T-helper 17 cell (primary cell): ENCODE results near the gene MICU2. TPM values are rescaled to one million over a fixed set of nuclear protein-coding genes. Genes with fewer than 3 reads are reported as not detected.

Experiments
- ATAC-seq: fragments of 150-1000 bp; cut with Tn5 transposase; 2 replicates; pipeline ENCODE4 v1.10.0; 2021; ENCODE audit warnings: mild to moderate bottlenecking, moderate library complexity
- DNase-seq, 3 donors: peaks; one replicate each; pipeline versions ENCODE4 v3.0.0 to v3.0.0-alpha.2; 2020 to 2021
- H3K9me3 ChIP-seq: one replicate; pipeline ENCODE4 v1.7.0; 2013; ENCODE audit warnings: low read length, mild to moderate bottlenecking; ENCODE audit not compliant: control insufficient read depth, poor library complexity, severe bottlenecking
- H3K27ac Mint-ChIP-seq: one replicate; pipeline ENCODE4 v1.8.0; 2022; ENCODE audit warnings: mild to moderate bottlenecking, moderate library complexity, mixed read lengths
- H3K27me3 Mint-ChIP-seq: one replicate; pipeline ENCODE4 v1.8.0; 2022; ENCODE audit warnings: mixed read lengths
- H3K36me3 Mint-ChIP-seq: one replicate; pipeline ENCODE4 v1.8.0; 2022; ENCODE audit warnings: low read depth, mixed read lengths
- H3K4me1 Mint-ChIP-seq: one replicate; pipeline ENCODE4 v1.8.0; 2022; ENCODE audit warnings: mild to moderate bottlenecking, mixed read lengths
- H3K4me3 Mint-ChIP-seq: one replicate; pipeline ENCODE4 v1.8.0; 2022; ENCODE audit warnings: mild to moderate bottlenecking, moderate library complexity, mixed read lengths
- total RNA-seq, 4 donors: library from RNA in 2 of 4; stranded (reverse) in 2 of 4; gene quantifications; one replicate each; pipeline ENCODE4 v1.2.3 and lab custom pipeline; 2022 to 2026

MICU2 gene
- total RNA-seq, 2 donors from 2014 or later: 30.9 to 31.4 TPM

DNA sequence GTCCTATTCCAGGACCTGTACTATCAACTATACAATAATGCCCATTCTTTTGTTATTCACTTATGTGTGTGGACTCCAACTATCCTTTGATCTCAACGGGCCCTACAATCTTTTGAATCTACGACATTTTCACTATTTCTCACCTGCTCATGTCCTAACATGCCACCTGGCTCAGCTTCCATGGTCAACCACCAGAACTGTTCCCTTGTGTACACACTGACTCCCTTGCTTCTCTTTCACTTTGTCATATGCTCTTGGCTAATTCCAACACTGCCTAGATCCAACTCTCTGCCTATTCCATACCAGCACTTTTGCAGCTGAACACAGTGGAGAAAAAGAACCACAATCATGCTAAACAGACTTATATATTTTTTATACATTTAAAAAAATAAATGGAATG lies 53.1 kb downstream of the MICU2 start:
- no peak for ATAC-seq
- DNase-seq: no peak
- peaks cover 14% of the 10 kb centered on the region for H3K4me1 Mint-ChIP-seq
- H3K27me3 Mint-ChIP-seq: no peaks in the 10 kb centered on the region
- H3K4me3 Mint-ChIP-seq: peak overlapping the region; percentile 13
- H3K36me3 Mint-ChIP-seq: peaks cover 4% of the 10 kb centered on the region
- H3K9me3 ChIP-seq: no peaks in the 10 kb centered on the region
- H3K27ac Mint-ChIP-seq: no peak overlapping the region

DNA sequence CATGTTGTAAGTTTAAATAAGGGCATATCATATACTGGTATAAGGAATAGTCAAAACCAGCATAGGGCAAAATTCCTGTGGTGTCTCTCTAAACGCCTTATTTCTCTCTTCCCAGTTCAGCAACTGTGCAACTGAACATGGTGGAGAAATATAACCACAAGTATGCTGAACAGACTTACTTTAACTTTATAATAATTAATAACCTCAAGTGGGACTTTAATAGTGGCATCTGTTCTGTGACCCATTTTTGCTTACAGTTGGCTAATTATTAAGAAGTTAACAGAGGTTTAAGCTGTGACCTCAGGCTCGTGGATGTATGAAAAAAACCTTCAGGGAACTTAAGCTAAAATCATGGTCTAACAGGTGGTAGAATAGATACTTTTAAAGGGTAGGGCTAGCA lies 54.3 kb downstream of the MICU2 start:
- peaks cover 23% of the 10 kb centered on the region for H3K4me1 Mint-ChIP-seq
- peaks cover 9% of the 10 kb centered on the region for H3K36me3 Mint-ChIP-seq
- no peak overlapping the region for H3K27ac Mint-ChIP-seq
- H3K9me3 ChIP-seq: no peaks in the 10 kb centered on the region
- no peak overlapping the region for H3K4me3 Mint-ChIP-seq
- ATAC-seq: no peak
- no peak for DNase-seq
- H3K27me3 Mint-ChIP-seq: no peaks in the 10 kb centered on the region

DNA sequence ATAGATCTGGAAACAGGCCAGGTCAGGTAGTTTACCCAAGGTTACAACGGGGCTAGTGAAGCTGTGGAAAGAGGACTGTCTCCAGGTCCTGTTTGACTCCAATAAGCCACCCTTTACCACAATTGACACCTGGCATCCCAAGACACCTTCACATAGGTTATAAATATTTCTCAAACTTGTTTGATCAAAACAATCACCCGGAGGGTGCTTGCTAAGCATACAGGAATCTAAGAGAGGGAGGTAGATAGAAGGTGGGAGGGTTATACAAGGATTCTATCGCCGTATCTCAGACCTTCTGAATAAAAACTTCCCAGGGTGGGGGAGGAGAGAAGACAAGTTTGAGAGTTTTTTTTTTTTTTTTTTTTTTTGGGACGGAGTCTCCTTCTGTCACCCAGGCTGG lies 55.4 kb downstream of the MICU2 start:
- peaks cover 12% of the 10 kb centered on the region for H3K36me3 Mint-ChIP-seq
- ATAC-seq (no peak), DNase-seq (no peak)
- no peak overlapping the region for H3K4me3 Mint-ChIP-seq
- peaks cover 31% of the 10 kb centered on the region for H3K4me1 Mint-ChIP-seq
- H3K27ac Mint-ChIP-seq: no peak overlapping the region
- no peaks in the 10 kb centered on the region for H3K9me3 ChIP-seq
- no peaks in the 10 kb centered on the region for H3K27me3 Mint-ChIP-seq

DNA sequence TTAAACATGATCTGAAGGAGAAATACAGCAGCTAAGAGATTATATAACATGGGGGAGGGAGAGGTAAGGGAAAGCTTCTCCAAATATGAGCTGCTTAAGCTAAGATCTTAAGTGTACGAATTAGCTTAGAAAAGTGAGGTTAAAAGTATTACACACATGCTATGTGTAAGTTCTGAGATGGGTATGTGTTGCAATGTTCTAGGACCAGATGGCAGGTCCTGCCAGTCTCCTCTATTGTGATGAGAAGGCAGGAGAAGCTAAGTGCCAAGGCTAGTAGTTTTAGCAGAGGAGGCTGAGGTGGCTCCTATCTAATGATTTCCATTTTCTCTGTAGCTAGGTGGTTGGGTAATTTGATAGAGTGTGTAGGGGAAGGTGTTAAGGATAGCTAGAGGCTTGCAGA lies 57.6 kb downstream of the MICU2 start:
- no peak overlapping the region for H3K4me3 Mint-ChIP-seq
- no peaks in the 10 kb centered on the region for H3K27me3 Mint-ChIP-seq
- peak overlapping the region; percentile 34 for H3K27ac Mint-ChIP-seq
- ATAC-seq: no peak
- H3K36me3 Mint-ChIP-seq: peaks cover 12% of the 10 kb centered on the region
- H3K4me1 Mint-ChIP-seq: peaks cover 38% of the 10 kb centered on the region
- no peaks in the 10 kb centered on the region for H3K9me3 ChIP-seq
- DNase-seq: no peak

GRCh38 chr13:21544515-21544914 lies 59.5 kb downstream of the MICU2 start:
- no peak for ATAC-seq
- no peak overlapping the region for H3K27ac Mint-ChIP-seq
- H3K4me1 Mint-ChIP-seq: peaks cover 34% of the 10 kb centered on the region
- H3K27me3 Mint-ChIP-seq: no peaks in the 10 kb centered on the region
- no peaks in the 10 kb centered on the region for H3K9me3 ChIP-seq
- no peak overlapping the region for H3K4me3 Mint-ChIP-seq
- peaks cover 12% of the 10 kb centered on the region for H3K36me3 Mint-ChIP-seq
- DNase-seq: no peak

GRCh38 chr13:21542563-21542962 lies 61.4 kb downstream of the MICU2 start:
- Mint-ChIP-seq H3K4me1 (peaks cover 32% of the 10 kb centered on the region), H3K4me3 (no peak overlapping the region), H3K36me3 (peaks cover 17% of the 10 kb centered on the region), H3K27ac (no peak overlapping the region), H3K27me3 (no peaks in the 10 kb centered on the region)
- H3K9me3 ChIP-seq: no peaks in the 10 kb centered on the region
- no peak for DNase-seq
- ATAC-seq: no peak

DNA sequence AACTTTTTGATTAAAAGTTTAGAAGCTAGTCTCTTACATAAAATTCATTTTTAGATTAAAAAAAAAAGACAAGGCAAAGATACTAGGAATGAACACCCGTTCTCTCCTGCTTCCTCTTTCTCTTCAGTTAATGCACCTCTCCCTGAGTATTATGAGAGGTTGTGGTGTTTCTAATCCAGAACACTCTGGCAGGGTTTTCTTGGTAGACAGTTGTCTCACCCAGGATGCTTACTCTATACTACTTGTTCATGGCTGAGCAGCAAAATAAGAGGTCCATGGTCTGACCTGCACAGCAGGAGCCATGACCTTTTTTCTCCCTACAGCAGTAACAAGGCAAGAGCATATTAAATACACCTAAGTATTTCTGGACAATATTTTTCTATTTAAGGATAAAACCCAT lies 62.0 kb downstream of the MICU2 start:
- Mint-ChIP-seq H3K27me3 (no peaks in the 10 kb centered on the region), H3K36me3 (peaks cover 20% of the 10 kb centered on the region), H3K4me3 (no peak overlapping the region), H3K27ac (no peak overlapping the region), H3K4me1 (peaks cover 32% of the 10 kb centered on the region)
- no peaks in the 10 kb centered on the region for H3K9me3 ChIP-seq
- ATAC-seq (no peak), DNase-seq (no peak)

GRCh38 chr13:21541271-21541670 lies 62.7 kb downstream of the MICU2 start:
- H3K4me3 Mint-ChIP-seq: no peak overlapping the region
- peaks cover 29% of the 10 kb centered on the region for H3K4me1 Mint-ChIP-seq
- no peaks in the 10 kb centered on the region for H3K27me3 Mint-ChIP-seq
- H3K9me3 ChIP-seq: no peaks in the 10 kb centered on the region
- ATAC-seq: no peak
- peaks cover 19% of the 10 kb centered on the region for H3K36me3 Mint-ChIP-seq
- DNase-seq: no peak
- no peak overlapping the region for H3K27ac Mint-ChIP-seq

GRCh38 chr13:21539687-21540086 lies 64.3 kb downstream of the MICU2 start:
- Mint-ChIP-seq H3K27me3 (no peaks in the 10 kb centered on the region), H3K36me3 (peaks cover 12% of the 10 kb centered on the region), H3K4me1 (peaks cover 20% of the 10 kb centered on the region), H3K27ac (peak overlapping the region; percentile 71), H3K4me3 (no peak overlapping the region)
- ATAC-seq (no peak), DNase-seq (no peak)
- H3K9me3 ChIP-seq: no peaks in the 10 kb centered on the region

GRCh38 chr13:21538753-21539152 lies 65.2 kb downstream of the MICU2 start:
- H3K27ac Mint-ChIP-seq: peak overlapping the region; percentile 71
- DNase-seq (no peak), ATAC-seq (no peak)
- H3K4me1 Mint-ChIP-seq: peaks cover 14% of the 10 kb centered on the region
- H3K27me3 Mint-ChIP-seq: no peaks in the 10 kb centered on the region
- no peak overlapping the region for H3K4me3 Mint-ChIP-seq
- H3K36me3 Mint-ChIP-seq: peaks cover 10% of the 10 kb centered on the region
- no peaks in the 10 kb centered on the region for H3K9me3 ChIP-seq

DNA sequence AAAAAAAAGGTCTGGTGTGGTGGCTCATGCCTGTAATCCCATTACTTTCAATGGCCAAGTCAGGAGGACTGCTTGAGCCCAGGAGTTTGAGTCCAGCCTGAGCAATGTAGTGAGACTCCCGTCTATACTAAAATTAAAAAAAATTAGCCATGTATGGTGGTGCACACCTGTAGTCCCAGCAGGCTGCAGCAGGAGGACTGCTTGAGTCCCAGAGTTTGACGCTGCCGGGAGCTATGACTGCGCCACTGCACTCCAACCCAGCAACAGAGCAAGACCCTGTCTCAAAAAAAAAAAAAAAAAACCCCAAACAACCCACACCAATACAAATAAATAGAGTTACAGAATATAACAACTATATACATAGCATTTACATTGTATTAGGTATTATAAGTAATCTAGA lies 65.7 kb downstream of the MICU2 start:
- Mint-ChIP-seq H3K27me3 (no peaks in the 10 kb centered on the region), H3K4me3 (no peak overlapping the region), H3K4me1 (peaks cover 9% of the 10 kb centered on the region), H3K36me3 (peaks cover 10% of the 10 kb centered on the region), H3K27ac (peak overlapping the region; percentile 17)
- no peak for DNase-seq
- no peak for ATAC-seq
- no peaks in the 10 kb centered on the region for H3K9me3 ChIP-seq

GRCh38 chr13:21537105-21537504 lies 66.9 kb downstream of the MICU2 start:
- ATAC-seq: no peak
- H3K4me1 Mint-ChIP-seq: peaks cover 12% of the 10 kb centered on the region
- no peak overlapping the region for H3K27ac Mint-ChIP-seq
- H3K9me3 ChIP-seq: no peaks in the 10 kb centered on the region
- H3K27me3 Mint-ChIP-seq: no peaks in the 10 kb centered on the region
- no peak overlapping the region for H3K4me3 Mint-ChIP-seq
- no peak for DNase-seq
- peaks cover 17% of the 10 kb centered on the region for H3K36me3 Mint-ChIP-seq

DNA sequence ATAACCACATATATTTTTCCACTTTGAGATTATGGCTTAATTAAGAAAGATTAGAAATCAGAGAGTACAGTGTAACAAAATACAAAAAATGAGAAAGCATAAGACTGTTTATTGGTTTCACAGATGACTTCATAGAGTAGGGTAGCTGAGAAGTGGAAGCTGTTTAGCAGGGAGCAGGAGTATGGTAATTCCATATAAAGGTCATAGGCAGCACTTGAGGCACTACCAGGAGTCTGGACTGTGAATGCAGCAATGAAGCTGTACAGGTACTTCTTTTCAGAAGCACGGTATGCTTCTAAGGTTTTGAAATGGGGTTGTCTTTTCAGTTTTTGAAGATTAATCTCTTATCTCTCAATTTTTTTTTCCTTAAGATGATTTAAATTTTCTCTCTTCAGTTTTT lies 69.2 kb downstream of the MICU2 start:
- H3K27ac Mint-ChIP-seq: no peak overlapping the region
- peaks cover 19% of the 10 kb centered on the region for H3K36me3 Mint-ChIP-seq
- ATAC-seq (no peak), DNase-seq (no peak)
- no peak overlapping the region for H3K4me3 Mint-ChIP-seq
- no peaks in the 10 kb centered on the region for H3K27me3 Mint-ChIP-seq
- no peaks in the 10 kb centered on the region for H3K9me3 ChIP-seq
- peaks cover 21% of the 10 kb centered on the region for H3K4me1 Mint-ChIP-seq

DNA sequence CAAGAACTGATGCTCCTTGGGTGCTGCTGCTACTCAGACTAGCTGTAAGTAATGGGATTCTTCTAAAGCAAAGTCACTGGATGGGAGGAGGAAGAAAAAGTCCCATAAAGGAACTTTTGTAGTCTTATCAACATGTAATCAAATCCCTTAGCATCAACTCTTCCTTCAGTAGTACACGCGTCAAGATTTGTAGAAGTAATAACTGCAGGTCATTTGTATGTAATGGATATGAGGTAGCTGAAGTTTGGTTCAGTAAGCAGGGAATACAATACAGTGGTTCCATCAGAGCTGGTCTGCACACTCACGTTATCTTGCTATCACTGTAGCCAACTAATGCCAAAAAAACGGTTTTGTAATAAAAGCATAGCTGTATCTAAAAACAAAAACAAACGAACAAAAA lies 72.5 kb downstream of the MICU2 start:
- peaks cover 12% of the 10 kb centered on the region for H3K36me3 Mint-ChIP-seq
- DNase-seq: no peak
- ATAC-seq: no peak
- H3K4me1 Mint-ChIP-seq: peaks cover 16% of the 10 kb centered on the region
- H3K9me3 ChIP-seq: no peaks in the 10 kb centered on the region
- H3K27ac Mint-ChIP-seq: no peak overlapping the region
- H3K4me3 Mint-ChIP-seq: no peak overlapping the region
- H3K27me3 Mint-ChIP-seq: no peaks in the 10 kb centered on the region

GRCh38 chr13:21530656-21531055 lies 73.3 kb downstream of the MICU2 start:
- H3K4me3 Mint-ChIP-seq: no peak overlapping the region
- H3K9me3 ChIP-seq: no peaks in the 10 kb centered on the region
- H3K27ac Mint-ChIP-seq: no peak overlapping the region
- ATAC-seq (no peak), DNase-seq (no peak)
- no peaks in the 10 kb centered on the region for H3K27me3 Mint-ChIP-seq
- H3K4me1 Mint-ChIP-seq: peaks cover 16% of the 10 kb centered on the region
- H3K36me3 Mint-ChIP-seq: peaks cover 12% of the 10 kb centered on the region
